T47D (cell line): ENCODE measurements around the gene HSF5.

Experiments
- DNase-seq, 2 experiments: peaks; one replicate each; pipeline versions ENCODE4 v3.0.0 to v3.0.0-alpha.2; 2011 to 2012; ENCODE audit warnings: low read depth in 1 of 2, low spot score in 1 of 2
- JUND ChIP-seq: IDR thresholded peaks from 2 replicates; pipeline ENCODE4 v1.6.1; 2012; ENCODE audit warnings: low read depth
- in situ Hi-C: cut with HindIII; loops from 2 replicates; pipeline ENCODE4 v1.10.0; 2016; ENCODE audit warnings: low sequenced_read_pairs, low pct_unique_long_range_greater_than_20kb

The HSF5 gene

GRCh38 chr17:58375256-58375655 lies 113.0 kb downstream of the HSF5 start:
- no peak for DNase-seq
- in situ Hi-C loops, result no loop called here
- TF ChIP-seq JUND, result no peak

DNA sequence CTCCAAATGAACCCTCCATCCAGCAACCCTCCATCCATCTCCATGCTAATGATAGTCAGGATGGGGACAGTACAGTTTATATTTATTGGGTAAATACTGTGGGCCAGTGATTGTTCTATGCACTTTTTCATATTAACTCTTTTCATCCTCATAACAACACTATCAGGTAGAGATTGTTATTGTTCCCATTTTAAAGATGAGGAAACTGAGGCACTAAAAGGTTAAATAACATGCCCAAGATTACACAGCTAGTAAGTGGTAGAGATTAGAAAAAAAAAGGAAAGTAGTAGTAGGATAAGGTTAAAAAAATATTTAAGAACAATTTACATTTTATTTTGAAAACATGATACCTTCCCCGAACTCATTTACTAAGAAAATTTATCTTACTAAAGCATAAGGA lies 114.3 kb downstream of the HSF5 start:
- DNase-seq, result no peak
- in situ Hi-C loops, result no loop called here
- no peak for TF ChIP-seq JUND

- in situ Hi-C loops, result no loop called here
- DNase-seq, result no peak
- TF ChIP-seq JUND, result no peak
Observed at GRCh38 chr17:58373003-58373402, 115.2 kb downstream of the HSF5 start.

DNA sequence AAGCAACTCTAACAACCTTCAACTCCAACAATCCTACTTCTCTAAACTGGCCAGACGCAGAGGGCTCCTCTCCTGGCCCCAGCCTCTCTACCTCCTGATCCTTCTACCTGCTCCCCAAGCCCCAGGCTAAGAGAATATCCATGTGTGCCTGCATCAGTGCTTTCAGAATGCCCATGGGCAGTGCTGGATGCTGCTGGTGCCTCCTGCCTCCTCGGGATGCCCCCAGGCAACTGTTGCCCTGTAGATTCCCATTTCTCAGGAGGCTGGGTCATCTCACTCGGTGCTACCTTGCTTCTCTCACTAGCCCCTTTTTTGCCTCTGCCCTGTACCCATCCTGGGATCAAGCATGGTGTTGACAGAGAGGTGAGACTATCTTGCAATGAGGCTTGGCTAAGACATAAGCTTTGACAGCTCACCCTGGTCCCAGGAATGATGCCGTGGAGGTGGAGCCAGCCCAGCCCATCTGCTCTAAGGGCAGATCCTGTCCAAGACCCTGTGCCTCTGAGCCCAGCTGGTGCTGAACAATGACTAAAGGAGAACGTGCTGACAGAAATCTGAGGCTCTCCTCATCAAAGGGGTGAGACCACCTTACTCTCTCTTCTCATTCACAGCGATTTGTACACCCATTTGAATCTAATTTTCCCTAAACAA lies 116.8 kb downstream of the HSF5 start:
- DNase-seq, result no peak
- TF ChIP-seq JUND, result no peak
- in situ Hi-C loops, result no loop called here

GRCh38 chr17:58370716-58371115 lies 117.5 kb downstream of the HSF5 start:
- TF ChIP-seq JUND, result no peak

GRCh38 chr17:58370309-58370708 lies 117.9 kb downstream of the HSF5 start:
- no peak for DNase-seq
- in situ Hi-C loops, result no loop called here
- TF ChIP-seq JUND, result no peak

More at GRCh38 chr17:58370716-58371115, 117.5 kb downstream of the HSF5 start:
- in situ Hi-C loops, result no loop called here
- DNase-seq, result no peak
